Occipital lobe (tissue), 2 donors: ENCODE measurements around the gene TBC1D8. TPM values are rescaled to one million over a fixed set of nuclear protein-coding genes. Genes with fewer than 3 reads are reported as not detected.
"Not testable (repeated sequence)": the region's sequence is repeated elsewhere in the genome, so short reads cannot be mapped to it uniquely, and the experiment has no call there.

Source experiments
- DNase-seq: peaks from one replicate; lab custom pipeline; 2025; lab: John Stamatoyannopoulos, UW
- total RNA-seq: library from RNA; depleted of rRNA; stranded (reverse); fragments of >200 nt; gene quantifications from one replicate; pipeline ENCODE4 v1.2.3, GENCODE V29; 2014

The TBC1D8 gene
- total RNA-seq, 1 donor from 2014 or later = 11.7 TPM

GRCh38 chr2:101064505-101064867 lies 86.7 kb downstream of the TBC1D8 start:
- no peak for DNase-seq

GRCh38 chr2:101064125-101064502 lies 87.1 kb downstream of the TBC1D8 start:
- no peak for DNase-seq

- no peak for DNase-seq
These were observed 87.6 kb downstream of the TBC1D8 start for GRCh38 chr2:101063352-101064124.

- DNase-seq = no peak
These were observed 92.8 kb downstream of the TBC1D8 start for GRCh38 chr2:101058386-101058785.

GRCh38 chr2:101057051-101057933 lies 93.9 kb downstream of the TBC1D8 start:
- DNase-seq = no peak

- no peak for DNase-seq
These were observed 98.1 kb downstream of the TBC1D8 start for GRCh38 chr2:101053117-101053516.

- no peak for DNase-seq
These were observed 99.0 kb downstream of the TBC1D8 start for GRCh38 chr2:101052147-101052546.

GRCh38 chr2:101050886-101051285 lies 100.3 kb downstream of the TBC1D8 start:
- DNase-seq = not testable (repeated sequence)

GRCh38 chr2:101048756-101049155 lies 102.4 kb downstream of the TBC1D8 start:
- no peak for DNase-seq

- DNase-seq = no peak
These were observed 103.4 kb downstream of the TBC1D8 start for GRCh38 chr2:101047774-101048173.

GRCh38 chr2:101047075-101047766 lies 104.0 kb downstream of the TBC1D8 start:
- no peak for DNase-seq

GRCh38 chr2:101045330-101045729 lies 105.9 kb downstream of the TBC1D8 start:
- DNase-seq = no peak

GRCh38 chr2:101041413-101041812 lies 109.8 kb downstream of the TBC1D8 start:
- DNase-seq = no peak

- no peak for DNase-seq
These were observed 110.4 kb downstream of the TBC1D8 start for GRCh38 chr2:101040761-101041160.

- DNase-seq = no peak
These were observed 111.1 kb downstream of the TBC1D8 start for GRCh38 chr2:101040072-101040471.

GRCh38 chr2:101038455-101039255 lies 112.5 kb downstream of the TBC1D8 start:
- DNase-seq = no peak

GRCh38 chr2:101037161-101037755 lies 113.9 kb downstream of the TBC1D8 start:
- DNase-seq = no peak

- DNase-seq = no peak
These were observed 114.6 kb downstream of the TBC1D8 start for GRCh38 chr2:101036562-101036961.

GRCh38 chr2:101032084-101032776 lies 119.0 kb downstream of the TBC1D8 start:
- no peak for DNase-seq

- DNase-seq = no peak
These were observed 120.2 kb downstream of the TBC1D8 start for GRCh38 chr2:101030866-101031554.
